NCI-H774 (cell line): ENCODE data around the gene PDCD1.
"Not testable (repeated sequence)": the region's sequence is repeated elsewhere in the genome, so short reads cannot be mapped to it uniquely, and the experiment has no call there.

Experiments used
- DNase-seq: peaks from one replicate; lab custom pipeline; 2025; lab: John Stamatoyannopoulos, UW

Gene PDCD1

GRCh38 chr2:241877989-241878970, 19.6 kb upstream of the PDCD1 start:
- peak; percentile 66 for DNase-seq

- DNase-seq, result no peak
These were observed 18.5 kb upstream of the PDCD1 start for GRCh38 chr2:241877197-241877685.

GRCh38 chr2:241876528-241877196, 18.0 kb upstream of the PDCD1 start:
- DNase-seq, result no peak

GRCh38 chr2:241875754-241876527, 17.2 kb upstream of the PDCD1 start:
- DNase-seq, result not testable (repeated sequence)

- no peak for DNase-seq
These were observed 15.7 kb upstream of the PDCD1 start for GRCh38 chr2:241874277-241874925.

- no peak for DNase-seq
These were observed 15.1 kb upstream of the PDCD1 start for GRCh38 chr2:241873803-241874110.

GRCh38 chr2:241873081-241873802, 14.5 kb upstream of the PDCD1 start:
- no peak for DNase-seq

GRCh38 chr2:241872313-241872642, 13.6 kb upstream of the PDCD1 start:
- no peak for DNase-seq

- DNase-seq, result no peak
These were observed 13.0 kb upstream of the PDCD1 start for GRCh38 chr2:241871538-241872312.

- DNase-seq, result no peak
These were observed 12.2 kb upstream of the PDCD1 start for GRCh38 chr2:241870611-241871537.

- no peak for DNase-seq
These were observed 11.4 kb upstream of the PDCD1 start for GRCh38 chr2:241870081-241870541.

GRCh38 chr2:241869087-241869961, 10.6 kb upstream of the PDCD1 start, which contains the start of gene RTP5:
RTP5 (plus strand) TSS chr2:241869729; CDS start chr2:241869757, 28 bp downstream.
- no peak for DNase-seq

GRCh38 chr2:241868661-241869081, 10.0 kb upstream of the PDCD1 start:
- DNase-seq, result no peak

GRCh38 chr2:241867776-241868420, 9.2 kb upstream of the PDCD1 start:
- DNase-seq, result no peak

- no peak for DNase-seq
These were observed 8.3 kb upstream of the PDCD1 start for GRCh38 chr2:241866790-241867645.

GRCh38 chr2:241865957-241866789, 7.5 kb upstream of the PDCD1 start:
- DNase-seq, result no peak
